GM21786 (cell line): Measurements from ENCODE around the gene PDE2A.

Source experiments
- ATAC-seq: cut with Tn5 transposase; IDR thresholded peaks from one replicate; pipeline ENCODE4 v1.9.1; 2021; ENCODE audit not compliant: unreplicated experiment

Gene PDE2A

DNA sequence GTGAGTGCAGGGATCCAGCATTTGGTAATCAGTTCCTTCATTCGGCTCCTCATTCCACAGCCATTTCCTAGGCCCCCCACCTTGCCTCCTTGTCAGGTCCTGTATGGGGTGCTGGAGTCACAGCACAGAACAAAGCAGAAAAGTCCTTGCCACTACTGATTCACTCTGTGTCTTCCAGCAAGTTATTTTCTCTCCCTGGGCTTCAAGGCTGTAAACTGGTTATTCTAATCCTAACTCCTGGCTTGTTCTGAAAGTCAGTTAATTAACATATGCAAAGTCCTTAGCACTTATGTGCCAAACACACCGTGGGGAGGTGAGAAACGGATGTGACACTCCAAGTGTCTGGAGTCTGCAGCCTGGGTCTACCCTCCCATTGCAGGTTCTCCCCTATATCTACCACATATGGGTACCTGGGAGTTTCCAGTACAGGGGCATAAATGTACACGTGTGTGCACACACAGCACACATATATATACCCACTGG lies 30.6 kb upstream of the PDE2A start:
- no peak for ATAC-seq

DNA sequence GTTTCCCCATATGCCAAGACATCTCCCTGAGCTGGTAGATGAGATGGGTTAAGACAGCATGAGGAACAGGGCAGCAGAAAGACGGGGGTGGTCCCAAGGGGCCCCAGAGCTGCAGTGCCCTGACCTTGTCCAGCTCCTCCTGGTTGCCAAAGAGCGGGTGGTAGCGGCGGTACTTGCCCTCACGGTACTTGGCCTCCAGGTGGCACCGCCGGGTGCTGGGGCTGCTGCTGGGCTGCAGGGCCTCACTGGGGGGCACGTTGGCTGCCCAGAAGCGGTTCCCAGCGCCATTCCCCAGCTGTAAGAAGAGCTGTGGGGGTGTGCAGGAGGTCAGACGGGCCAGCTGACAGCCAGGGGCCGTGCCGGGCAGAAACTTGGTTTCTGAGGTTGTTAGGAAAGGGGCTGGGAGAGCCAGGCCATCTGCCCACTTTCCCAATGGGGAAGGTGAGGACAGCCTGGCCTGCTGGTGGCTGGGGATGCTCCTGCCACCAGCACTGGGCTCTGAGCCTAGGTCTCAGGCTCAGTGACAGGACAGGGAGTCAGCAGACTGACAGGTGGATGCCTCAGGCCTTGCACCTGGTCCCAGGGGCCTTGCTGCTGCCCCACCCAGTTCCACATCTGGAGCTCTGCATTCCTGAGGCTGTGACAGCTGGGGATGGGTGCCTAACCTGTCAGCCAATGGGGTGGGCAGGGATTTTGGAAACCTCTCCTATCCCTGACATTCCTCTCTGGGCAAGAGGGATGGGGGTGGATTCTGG lies 30.0 kb upstream of the PDE2A start:
- ATAC-seq, result no peak

DNA sequence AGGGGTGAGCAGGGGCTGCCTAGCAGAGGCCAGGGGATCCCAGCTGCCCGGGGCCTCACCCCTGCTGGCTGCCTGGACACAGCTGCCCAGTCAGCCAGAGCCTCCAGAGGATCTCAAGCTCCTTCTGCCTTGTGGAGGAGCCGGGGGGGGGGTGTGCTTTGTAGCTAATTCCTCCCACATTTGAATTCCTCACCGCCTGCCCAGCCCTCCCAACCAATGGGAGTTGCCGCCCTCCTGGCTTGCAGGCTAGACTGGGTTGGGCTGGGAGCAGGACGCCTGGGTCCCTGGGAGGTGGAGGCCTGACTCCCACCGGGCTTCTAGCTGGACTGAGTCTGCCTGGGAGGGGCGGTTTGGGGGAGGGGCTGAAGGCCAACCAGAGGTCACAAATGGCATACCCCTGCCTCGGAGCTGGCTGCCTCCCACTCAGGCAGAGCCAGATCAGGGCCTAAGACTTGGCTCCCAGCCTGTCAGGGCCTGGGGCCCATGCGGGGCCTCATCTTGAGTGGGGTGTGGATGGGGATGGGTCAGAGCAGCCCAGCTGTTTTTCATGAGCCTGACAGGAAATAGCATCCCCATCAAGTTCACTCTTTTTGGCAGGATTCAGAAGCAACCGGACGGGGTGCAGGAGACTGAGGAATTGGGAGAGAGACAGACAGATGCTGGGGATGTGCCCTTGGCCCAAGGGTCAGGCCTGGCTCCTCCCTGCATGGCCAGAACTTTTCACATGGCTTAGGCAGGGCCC lies 29.2 kb upstream of the PDE2A start:
- no peak for ATAC-seq

DNA sequence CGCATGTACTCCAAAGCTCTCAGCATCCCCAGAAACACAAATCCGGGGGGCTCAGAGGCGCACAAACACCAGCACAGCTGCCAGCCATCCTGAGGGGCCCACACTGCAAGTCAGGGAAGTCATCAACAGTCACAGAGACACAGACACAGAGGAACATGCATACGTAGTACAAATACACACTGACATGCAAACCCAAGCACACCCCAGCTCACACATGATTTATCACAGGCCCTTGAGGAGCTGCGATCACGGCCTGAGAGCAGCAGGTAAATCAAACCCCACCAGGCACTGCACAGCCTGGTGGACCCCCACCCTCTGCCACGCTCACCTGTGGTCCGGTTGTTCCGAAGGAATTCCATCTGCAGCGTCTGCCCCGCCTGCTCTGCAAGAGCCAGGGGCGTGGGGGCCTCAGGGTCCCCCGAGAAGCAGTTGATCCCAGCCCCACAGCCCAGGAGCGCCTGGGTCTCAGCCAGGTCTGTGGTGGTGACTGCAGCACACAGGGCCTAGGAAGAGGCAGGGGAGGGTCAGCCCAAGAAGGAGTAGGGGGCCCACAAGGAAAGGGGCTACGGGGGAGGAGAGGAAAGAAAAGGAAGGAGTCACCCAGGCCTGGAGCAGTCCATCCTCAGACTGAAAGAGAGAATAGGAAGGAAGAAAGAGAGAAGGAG lies 28.5 kb upstream of the PDE2A start:
- ATAC-seq, result no peak

DNA sequence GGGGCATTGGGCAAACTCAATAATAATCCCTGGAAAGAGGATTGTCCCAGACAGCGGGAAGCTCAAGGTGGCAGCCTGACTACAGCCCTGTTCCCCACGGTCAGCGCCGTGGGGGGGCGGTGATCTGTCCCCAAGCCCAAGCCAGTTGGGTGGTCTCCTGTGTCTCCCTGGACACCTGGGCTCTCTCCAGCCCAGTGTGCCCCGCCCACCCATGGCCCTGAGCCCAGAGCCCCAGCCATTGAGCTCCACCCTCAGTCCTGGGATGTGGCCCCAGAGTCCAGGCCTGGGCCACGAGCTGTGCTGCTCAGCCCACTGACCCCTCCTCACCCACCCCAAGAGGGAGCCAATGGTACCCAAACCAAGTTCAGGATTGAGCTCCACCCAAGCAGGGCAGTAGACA lies 27.9 kb upstream of the PDE2A start:
- no peak for ATAC-seq

DNA sequence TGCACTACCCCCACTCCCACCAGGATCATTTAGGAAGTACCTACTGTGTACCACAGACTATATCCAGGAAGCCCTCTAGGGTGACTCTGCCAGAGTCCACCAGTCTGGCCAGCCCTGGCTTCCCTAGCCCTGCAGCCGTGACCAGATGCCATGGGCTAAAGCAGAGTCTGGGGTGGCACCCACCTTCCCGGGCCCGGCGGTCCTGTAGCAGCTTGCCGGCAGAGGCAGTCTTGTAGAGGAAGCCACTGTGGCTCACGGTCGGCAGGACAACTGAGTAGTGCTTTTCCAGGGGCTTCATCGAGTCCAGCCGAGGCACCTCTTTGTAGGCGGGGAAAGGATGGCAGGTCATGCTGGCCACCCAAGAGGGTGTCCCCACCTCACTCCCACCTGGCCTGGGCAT lies 27.2 kb upstream of the PDE2A start:
- ATAC-seq, result no peak

DNA sequence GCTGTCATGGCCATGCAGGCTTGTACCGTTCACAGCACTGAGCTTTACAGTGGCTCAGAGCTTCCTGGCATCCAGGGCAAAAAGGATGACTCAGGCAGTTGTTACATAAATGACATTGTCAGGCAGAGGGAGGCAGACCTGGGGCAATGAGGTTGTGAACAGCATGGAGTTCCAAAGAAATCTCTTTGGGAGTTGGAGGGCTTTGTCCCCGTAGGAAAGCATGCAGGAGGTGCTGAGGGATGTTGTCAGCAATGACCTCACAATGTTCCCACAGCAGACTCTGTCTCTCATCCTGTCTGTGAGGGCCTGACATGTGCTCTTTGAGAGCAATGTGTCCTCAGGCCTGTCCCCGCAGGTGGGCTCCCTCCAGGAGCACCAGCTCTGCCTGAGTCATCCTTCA lies 25.9 kb upstream of the PDE2A start:
- no peak for ATAC-seq

DNA sequence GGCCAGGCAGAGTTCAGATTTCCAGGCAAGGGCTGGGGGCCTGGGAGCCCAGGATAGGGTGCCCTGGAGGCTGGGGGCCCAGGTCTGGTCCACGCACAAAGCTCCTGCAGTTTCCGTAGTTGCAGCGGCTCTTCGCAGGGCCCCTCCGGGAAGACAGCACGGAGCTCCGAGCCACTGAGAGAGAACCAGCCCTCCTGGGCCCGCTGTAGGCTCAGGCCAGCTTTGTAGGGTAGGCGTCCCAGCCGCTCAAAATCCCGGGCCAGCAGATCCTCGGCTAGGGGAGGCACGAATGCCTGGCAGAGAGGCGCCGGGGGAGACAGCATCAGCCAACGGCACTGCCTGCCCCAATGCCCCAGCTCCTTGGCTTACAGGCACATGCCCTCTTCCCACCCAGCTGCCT lies 23.6 kb upstream of the PDE2A start:
- no peak for ATAC-seq

DNA sequence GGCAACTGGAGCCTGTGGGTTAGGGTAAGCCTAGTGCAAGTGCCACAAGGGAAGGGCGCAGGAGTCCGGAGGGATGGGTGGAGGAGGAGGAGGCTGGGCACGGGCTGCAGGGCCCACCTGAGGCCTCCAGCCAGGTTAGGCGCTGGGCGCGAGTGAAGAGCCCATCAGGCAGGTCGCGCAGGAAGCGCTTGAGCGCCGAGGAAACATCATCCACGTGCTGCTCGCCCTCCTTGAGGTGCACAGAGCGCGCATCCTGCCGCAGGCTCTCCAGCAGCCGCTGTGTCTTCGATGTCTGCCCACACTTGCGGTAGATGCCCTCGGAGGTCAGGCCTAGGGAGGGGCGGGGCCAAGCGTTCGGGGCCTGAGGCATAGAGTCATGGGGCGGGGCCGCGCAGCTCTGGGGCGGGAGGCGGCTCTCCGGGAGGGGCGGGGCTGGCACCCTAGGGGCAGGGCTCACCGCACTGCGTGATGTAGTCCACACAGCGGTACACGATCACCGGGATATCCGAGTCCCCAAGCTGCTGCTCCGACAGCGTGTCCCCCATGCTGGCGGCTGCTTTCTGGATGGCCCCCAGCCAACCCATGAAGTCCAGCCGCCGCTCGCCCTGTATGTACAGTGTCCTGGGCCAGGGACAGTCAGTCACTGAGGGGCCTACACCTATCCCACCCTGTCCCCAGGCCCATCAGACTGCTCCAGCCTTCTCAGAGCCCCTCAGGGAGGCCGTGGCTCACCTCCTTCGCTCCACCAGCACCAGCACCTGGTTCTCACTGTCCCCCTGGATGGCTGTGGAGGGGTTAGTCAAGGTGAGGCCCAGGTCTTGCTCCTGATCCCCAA lies 22.9 kb upstream of the PDE2A start:
- ATAC-seq, result no peak

DNA sequence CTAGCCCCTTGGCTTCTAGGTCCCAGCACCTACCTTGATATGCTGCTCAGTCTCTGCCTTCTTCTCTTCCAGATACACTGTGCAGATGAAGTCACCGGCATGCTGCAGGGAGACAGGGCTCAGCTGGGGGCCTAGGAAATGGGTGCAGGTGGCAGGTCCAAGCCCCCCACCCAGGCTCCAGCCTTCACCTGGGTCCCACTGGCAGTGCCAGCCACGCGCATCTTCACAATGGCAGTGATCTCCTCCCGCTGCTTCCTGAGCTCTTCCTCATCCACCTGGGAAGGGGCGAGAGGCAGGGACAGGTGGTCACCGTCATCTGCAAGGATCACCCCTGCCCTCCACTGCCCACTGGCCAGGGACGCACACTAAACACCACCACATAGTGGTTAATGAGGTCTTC lies 21.1 kb upstream of the PDE2A start:
- ATAC-seq, result no peak

DNA sequence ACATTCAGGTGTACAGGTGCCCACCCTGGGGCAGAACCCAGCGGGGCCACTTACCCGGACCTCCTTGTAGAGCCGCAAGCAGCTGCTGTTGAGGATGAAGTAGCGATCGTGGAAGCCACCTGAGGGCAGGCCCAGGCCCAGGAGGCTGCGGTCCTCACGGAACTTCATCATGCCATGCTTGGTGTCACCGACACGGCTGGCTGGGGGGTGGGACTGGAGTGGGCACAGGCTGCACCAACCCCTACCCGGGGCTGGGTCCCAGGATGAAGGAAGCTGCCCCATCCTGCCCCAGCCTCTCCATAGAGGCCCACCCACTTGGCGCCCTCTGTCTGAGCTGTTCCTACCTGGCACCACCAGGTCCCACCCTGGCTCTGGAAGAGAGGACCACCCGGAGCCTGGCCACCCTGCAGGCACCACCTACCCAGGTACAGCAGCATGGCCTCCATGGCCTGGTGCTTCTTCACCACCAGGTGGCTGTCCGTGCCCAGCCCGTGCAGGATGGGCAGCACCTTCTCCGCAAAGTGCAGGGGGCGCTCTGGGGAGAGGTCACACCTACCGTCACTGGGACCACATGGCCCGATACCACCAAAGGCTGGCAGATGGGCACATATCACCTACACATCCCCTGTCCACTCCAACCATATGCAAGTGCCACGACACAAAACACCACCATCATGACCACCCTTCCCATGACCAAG lies 19.2 kb upstream of the PDE2A start:
- ATAC-seq, result no peak

DNA sequence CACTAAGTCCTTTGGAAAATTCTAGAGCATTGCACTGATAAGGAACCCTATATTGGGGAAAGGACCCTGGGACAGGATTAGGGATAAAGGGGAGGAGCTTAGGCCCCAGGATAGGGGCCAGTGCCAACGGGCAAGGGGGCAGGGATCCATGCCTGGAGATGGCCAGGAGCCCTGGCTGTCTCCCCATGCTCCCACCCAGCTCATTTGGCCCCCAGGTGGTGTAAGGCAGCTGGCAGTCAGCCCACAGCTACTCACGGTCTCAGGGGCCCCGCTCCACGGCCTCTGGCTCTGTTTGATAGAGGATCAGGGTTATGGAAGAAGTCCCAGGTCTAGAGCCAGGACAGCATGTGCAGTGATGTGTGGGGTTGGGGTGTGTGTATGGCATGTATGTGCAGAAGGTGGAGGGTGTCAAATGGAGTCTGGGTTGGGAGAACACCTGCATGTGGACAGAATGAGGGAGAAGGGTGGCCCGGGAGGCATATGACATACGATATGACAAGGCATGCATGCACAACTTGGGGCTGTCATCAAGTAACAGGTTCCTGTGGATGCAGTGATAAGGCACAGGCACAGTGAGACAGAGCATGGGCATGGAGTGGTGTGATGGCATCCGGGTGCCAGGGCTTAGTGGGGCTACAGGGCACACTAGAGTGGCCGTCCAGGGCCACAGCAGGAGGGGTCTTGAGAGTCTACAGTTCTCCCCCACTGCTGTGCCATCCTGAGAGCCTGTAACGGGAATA lies 18.4 kb upstream of the PDE2A start:
- ATAC-seq, result no peak

DNA sequence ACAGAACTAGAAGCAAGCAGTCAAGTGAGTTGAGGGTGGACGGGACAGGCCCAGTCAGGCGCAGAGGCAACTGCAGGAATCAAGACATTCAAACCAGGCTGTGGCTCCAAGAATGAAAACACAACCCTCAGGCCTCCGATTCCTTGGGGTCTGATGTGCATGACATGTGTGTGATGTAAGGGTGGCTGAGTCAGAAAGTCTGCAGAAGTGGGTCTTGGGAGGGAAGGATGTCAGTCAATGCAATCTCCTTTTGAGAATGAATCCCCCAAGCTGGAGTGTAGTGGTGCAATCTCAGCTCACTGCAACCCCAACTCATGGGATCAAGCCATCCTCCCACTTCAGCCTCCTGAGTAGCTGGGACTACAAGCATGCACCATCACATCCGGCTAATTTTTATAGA lies 15.9 kb upstream of the PDE2A start:
- no peak for ATAC-seq

DNA sequence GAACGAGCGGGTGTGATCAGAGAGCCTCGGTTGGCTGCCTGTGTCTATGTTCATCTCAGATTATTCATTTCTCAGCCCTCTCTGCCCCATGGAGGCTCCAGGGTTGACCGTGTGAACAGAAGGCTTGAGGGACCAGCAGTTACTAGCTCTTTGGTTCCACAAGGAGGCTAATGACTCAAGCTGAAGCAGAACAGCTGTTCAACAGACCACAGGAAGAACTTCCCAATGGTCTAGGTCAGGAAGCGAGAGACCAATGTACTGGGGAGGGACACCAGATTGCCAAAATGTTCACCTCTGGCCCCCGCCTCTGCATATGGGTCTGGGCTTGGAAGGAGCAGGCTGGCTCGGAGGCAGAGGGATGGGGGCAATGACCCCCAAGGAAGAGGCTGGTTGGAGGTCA lies 14.7 kb upstream of the PDE2A start:
- no peak for ATAC-seq

DNA sequence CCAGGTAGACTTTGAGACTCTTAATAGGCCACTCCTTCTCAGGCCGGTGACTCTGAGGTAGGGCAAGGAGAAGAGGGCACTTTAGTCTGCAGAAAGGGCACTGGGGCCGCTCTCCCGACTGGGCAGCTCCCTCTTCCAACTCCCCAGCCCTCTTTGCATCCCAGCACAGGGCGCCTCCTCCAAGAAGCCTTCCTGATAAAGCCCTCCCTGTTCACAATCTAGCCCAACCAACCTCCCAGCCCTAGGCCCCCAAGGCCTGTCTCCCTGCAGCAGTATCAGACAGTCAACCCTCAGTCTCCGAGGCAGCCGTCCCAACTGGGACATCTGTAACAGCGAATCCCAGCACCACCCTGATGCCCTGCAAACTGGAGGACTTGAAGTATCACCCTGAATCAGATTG lies 14.3 kb upstream of the PDE2A start:
- ATAC-seq, result no peak

DNA sequence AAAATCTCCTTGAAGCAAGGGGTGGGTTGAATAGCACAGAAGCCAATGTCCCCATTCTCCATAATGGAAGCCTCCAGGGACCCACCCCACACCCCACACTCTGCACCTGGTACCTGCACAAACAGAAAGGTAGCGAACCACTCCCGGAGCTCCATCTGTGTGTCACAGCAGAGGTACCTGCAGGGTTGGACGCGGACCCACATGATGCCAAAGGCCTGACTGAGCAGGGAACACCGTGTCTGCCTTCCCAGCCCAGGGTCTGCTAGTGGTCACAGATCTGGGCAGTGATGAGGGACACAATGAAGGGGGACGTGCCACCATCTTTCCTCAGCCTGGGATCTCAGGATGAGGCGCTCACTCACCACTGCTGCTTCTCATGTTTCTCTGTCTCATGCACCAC lies 13.1 kb upstream of the PDE2A start:
- no peak for ATAC-seq

DNA sequence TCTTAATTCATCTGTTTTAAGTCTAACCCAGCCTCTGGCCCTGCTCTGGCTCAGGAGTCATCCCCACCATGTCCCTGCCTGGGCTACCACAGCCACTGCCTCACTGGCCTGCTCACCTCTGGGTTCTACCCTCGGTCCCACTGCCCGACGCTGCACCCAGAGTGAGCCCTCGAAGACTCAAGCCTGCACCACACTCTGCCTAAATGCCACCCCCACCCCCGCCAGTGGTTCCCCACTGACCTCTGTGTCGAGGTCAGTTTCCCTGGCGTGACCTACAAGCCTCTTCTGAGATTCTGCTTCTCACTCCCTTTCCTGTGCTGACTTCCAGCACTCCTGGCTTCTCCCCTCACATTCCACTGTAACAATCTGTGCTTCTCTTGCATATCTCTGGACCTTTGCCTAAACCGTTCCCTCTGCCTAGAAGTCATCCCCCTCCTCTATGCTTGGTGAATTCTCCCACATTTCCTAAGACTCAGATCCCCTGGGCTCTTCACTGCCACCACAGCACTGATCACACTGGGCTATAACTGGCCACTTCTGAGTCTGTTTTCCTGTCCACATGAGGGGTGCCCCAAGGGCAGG lies 12.5 kb upstream of the PDE2A start:
- ATAC-seq, result no peak

DNA sequence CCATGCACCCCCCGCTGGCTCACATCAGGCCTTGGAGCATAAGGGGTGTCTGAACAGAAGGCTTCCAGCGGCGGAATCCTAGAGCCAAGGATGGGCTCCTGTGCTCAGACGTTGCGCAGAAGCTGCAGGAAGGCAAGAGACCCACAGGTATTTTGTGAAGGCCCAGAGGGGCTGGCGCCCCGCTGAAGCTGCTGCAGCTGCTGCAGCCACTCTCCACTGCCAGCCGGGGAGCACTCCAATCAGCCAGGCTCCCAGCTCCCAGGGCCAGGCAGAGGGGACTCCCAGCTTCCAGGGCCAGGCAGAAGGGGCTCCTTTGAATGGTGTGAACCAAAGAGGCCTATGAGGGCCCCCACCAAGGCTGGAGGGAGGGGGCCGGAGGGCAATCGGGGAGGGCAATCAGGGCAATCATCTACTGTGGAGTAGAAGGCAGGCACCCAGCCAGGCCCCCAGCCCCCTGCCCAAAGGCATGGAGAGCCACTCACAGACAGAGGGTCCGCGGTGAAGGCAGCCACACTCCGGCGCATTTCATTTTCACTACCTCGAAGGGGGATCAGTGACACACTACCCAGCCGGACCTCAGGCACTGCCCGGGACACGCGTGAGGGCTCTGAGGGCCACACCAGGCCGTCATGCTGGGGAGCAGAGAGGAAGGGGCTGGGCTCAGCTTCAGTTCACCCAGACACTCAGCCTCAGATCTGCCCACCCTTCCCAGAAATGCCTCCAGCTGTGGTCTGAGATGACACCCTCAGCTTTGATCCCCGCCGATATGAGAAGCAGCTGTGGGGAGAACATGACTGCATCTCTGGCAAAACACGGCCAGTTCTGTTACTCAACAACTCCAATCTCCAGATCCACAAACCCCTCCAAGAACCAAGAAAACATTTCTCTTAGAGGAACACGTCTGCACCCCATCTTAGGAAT lies 11.6 kb upstream of the PDE2A start:
- ATAC-seq, result no peak
